Measurements from ENCODE around the gene VIM.

VIM gene

GRCh38 chr10:17210361-17210760 lies 17.7 kb upstream of the VIM start:
- peak; percentile 70 for DNase-seq

GRCh38 chr10:17212802-17213221 lies 15.2 kb upstream of the VIM start:
- DNase-seq: no peak

GRCh38 chr10:17213646-17214349 lies 14.2 kb upstream of the VIM start:
- peak; percentile 84 for DNase-seq

- peak; percentile 87 for DNase-seq
Observed at GRCh38 chr10:17214526-17214925, 13.5 kb upstream of the VIM start.

GRCh38 chr10:17214971-17215781 lies 12.9 kb upstream of the VIM start:
- DNase-seq: peak; percentile 100

GRCh38 chr10:17215782-17216122 lies 12.3 kb upstream of the VIM start:
- no peak for DNase-seq

- peak; percentile 99 for DNase-seq
Observed at GRCh38 chr10:17216217-17216900, 11.7 kb upstream of the VIM start.

- DNase-seq: no peak
Observed at GRCh38 chr10:17216901-17217395, 11.1 kb upstream of the VIM start.

GRCh38 chr10:17217631-17218232 lies 10.3 kb upstream of the VIM start:
- DNase-seq: peak; percentile 97

- peak; percentile 87 for DNase-seq
Observed at GRCh38 chr10:17219024-17219423, 9.0 kb upstream of the VIM start.

GRCh38 chr10:17220652-17221100 lies 7.4 kb upstream of the VIM start:
- no peak for DNase-seq

- no peak for DNase-seq
Observed at GRCh38 chr10:17222329-17222728, 5.7 kb upstream of the VIM start.

GRCh38 chr10:17225808-17226207 lies 2.2 kb upstream of the VIM start:
- no peak for DNase-seq

- no peak for DNase-seq
Observed at GRCh38 chr10:17226891-17227303, 1.1 kb upstream of the VIM start.

GRCh38 chr10:17227367-17228090 lies 512 bp upstream of the VIM start:
- DNase-seq: peak; percentile 66

GRCh38 chr10:17229016-17229716 lies 1.1 kb downstream of the VIM start:
- peak; percentile 97 for DNase-seq

GRCh38 chr10:17229717-17229966 lies 1.6 kb downstream of the VIM start:
- DNase-seq: no peak

GRCh38 chr10:17229967-17230682 lies 2.1 kb downstream of the VIM start:
- peak; percentile 79 for DNase-seq

- DNase-seq: no peak
Observed at GRCh38 chr10:17231788-17232187, 3.7 kb downstream of the VIM start.

- no peak for DNase-seq
Observed at GRCh38 chr10:17232276-17232960, 4.4 kb downstream of the VIM start.
